B cell (primary cell): ENCODE measurements around the gene HOXA3. TPM values are rescaled to one million over a fixed set of nuclear protein-coding genes. Genes with fewer than 3 reads are reported as not detected.
A peak's percentile ranks its signal among the peaks of the same experiment; 100 is the strongest.

ENCODE experiments used
- ATAC-seq: fragments of 200-7000 bp; cut with Tn5 transposase; one replicate; pipeline ENCODE4 v1.10.0; 2021; ENCODE audit warnings: low read depth, mild to moderate bottlenecking, moderate number of reproducible peaks, moderate library complexity
- CTCF ChIA-PET: fragments of 350-600 bp; sonication (Branson Sonifier 250); formaldehyde crosslinking; loops from one replicate; lab custom pipeline; 2021; ENCODE audit warnings: antibody characterized with exemption, inconsistent platforms; lab: Charles Lee
- POLR2A ChIA-PET: fragments of 350-600 bp; sonication (Branson Sonifier 250); formaldehyde crosslinking; loops from one replicate; lab custom pipeline; 2021; ENCODE audit warnings: antibody characterized with exemption; lab: Charles Lee
- DNase-seq: peaks from one replicate; pipeline ENCODE4 v3.0.0; 2013
- H2AFZ ChIP-seq: 2 replicates; pipeline ENCODE4 v1.6.1; 2012; ENCODE audit warnings: mild to moderate bottlenecking, low read depth, low read length; ENCODE audit not compliant: insufficient read depth, poor library complexity, severe bottlenecking
- H3K27ac ChIP-seq, 2 donors: 1 replicate in 1 of 2; 2 replicates in 1 of 2; pipeline ENCODE4 v1.5.1; 2012 to 2013; ENCODE audit warnings: low read length in 2 of 2, mild to moderate bottlenecking in 2 of 2, moderate library complexity in 1 of 2
- H3K27me3 ChIP-seq, 4 experiments: fragments of 200-600 bp in 1 of 4; sonication (generic) in 1 of 4; replicated peaks in 1 of 4; 1 replicate in 2 of 4; 2 replicates in 2 of 4; pipeline versions ENCODE4 v1.6.1 to v1.7.0; 2013 to 2016; ENCODE audit warnings: low read length in 3 of 4, mild to moderate bottlenecking in 2 of 4, mixed read lengths in 1 of 4, moderate library complexity in 1 of 4; ENCODE audit not compliant: insufficient read depth in 4 of 4, control insufficient read depth in 3 of 4; ENCODE audit errors: control extremely low read depth in 1 of 4
- H3K36me3 ChIP-seq, 2 experiments: replicated peaks in 1 of 2; 1 replicate in 1 of 2; 2 replicates in 1 of 2; pipeline versions ENCODE4 v1.6.1 to v1.7.1; 2013; ENCODE audit warnings: low read length in 1 of 2; ENCODE audit not compliant: insufficient read depth in 2 of 2, control insufficient read depth in 1 of 2; ENCODE audit errors: control extremely low read depth in 1 of 2, extremely low read depth in 1 of 2
- H3K4me1 ChIP-seq, 2 donors: fragments of 200-600 bp in 1 of 2; sonication (generic) in 1 of 2; 1 replicate in 1 of 2; 2 replicates in 1 of 2; pipeline versions ENCODE4 v1.5.1 to v1.6.1; 2013 to 2017; ENCODE audit warnings: low read length in 2 of 2; ENCODE audit not compliant: control insufficient read depth in 2 of 2, insufficient read depth in 2 of 2
- H3K4me2 ChIP-seq: replicated peaks from 2 replicates; pipeline ENCODE3; 2012; ENCODE audit warnings: mild to moderate bottlenecking, low read depth, low read length; ENCODE audit not compliant: poor library complexity, severe bottlenecking
- H3K4me3 ChIP-seq, 5 experiments: fragments of 200-600 bp in 1 of 5; sonication (generic) in 1 of 5; 1 replicate in 3 of 5; 2 replicates in 2 of 5; pipeline versions ENCODE4 v1.5.1 to v1.7.0; 2011 to 2016; ENCODE audit warnings: low read length in 4 of 5, mild to moderate bottlenecking in 4 of 5, low read depth in 2 of 5, control low read depth in 1 of 5, moderate library complexity in 1 of 5; ENCODE audit not compliant: insufficient read depth in 1 of 5; ENCODE audit errors: control extremely low read depth in 1 of 5, extremely low read depth in 1 of 5
- H3K79me2 ChIP-seq: fragments of 200-600 bp; sonication (generic); one replicate; pipeline ENCODE4 v1.6.0; 2016; ENCODE audit warnings: low read length; ENCODE audit not compliant: control insufficient read depth, insufficient read depth
- H3K9ac ChIP-seq: fragments of 200-600 bp; sonication (generic); 2 replicates; pipeline ENCODE4 v1.6.1; 2017; ENCODE audit warnings: mild to moderate bottlenecking, low read length, moderate library complexity
- H3K9me3 ChIP-seq, 3 donors: one replicate each; pipeline versions ENCODE4 v1.6.1 to v1.7.1; 2013; ENCODE audit warnings: low read length in 2 of 3; ENCODE audit not compliant: control insufficient read depth in 2 of 3, insufficient read depth in 1 of 3; ENCODE audit errors: control extremely low read depth in 1 of 3
- H4K20me1 ChIP-seq: 2 replicates; pipeline ENCODE4 v1.6.0; 2012; ENCODE audit warnings: mild to moderate bottlenecking, low read length; ENCODE audit not compliant: insufficient read depth, control insufficient read depth, poor library complexity, severe bottlenecking
- H3K27ac Mint-ChIP-seq: one replicate; pipeline ENCODE4 v1.8.0; 2021; ENCODE audit warnings: mixed read lengths
- H3K27me3 Mint-ChIP-seq: one replicate; pipeline ENCODE4 v1.8.0; 2021; ENCODE audit warnings: mixed read lengths
- H3K4me1 Mint-ChIP-seq: one replicate; pipeline ENCODE4 v1.8.0; 2021; ENCODE audit warnings: mixed read lengths
- H3K4me3 Mint-ChIP-seq: one replicate; pipeline ENCODE4 v1.8.0; 2021; ENCODE audit warnings: mixed read lengths
- H3K9me3 Mint-ChIP-seq: one replicate; pipeline ENCODE4 v1.8.0; 2022; ENCODE audit warnings: mixed read lengths; ENCODE audit not compliant: insufficient read depth
- CTCF ChIP-seq: fragments of 200-600 bp; IDR thresholded peaks from one replicate; pipeline ENCODE4 v1.8.0; 2022; ENCODE audit warnings: antibody characterized with exemption, mild to moderate bottlenecking
- EZH2 ChIP-seq: IDR thresholded peaks from 2 replicates; pipeline ENCODE4 v1.6.1; 2012; ENCODE audit warnings: borderline replicate concordance, low read depth, mild to moderate bottlenecking, moderate library complexity, low read length; ENCODE audit not compliant: insufficient read depth, poor library complexity, severe bottlenecking
- WGBS: methylation state at CpG from one replicate; pipeline ENCODE4 v1.1.5; 2013; ENCODE audit warnings: missing lambda C conversion rate; ENCODE audit not compliant: insufficient coverage; 5-methylcytosine and 5-hydroxymethylcytosine counted together
- intact Hi-C: fragments of 100-400 bp; cut with micrococcal nuclease; formaldehyde crosslinking; loops from one replicate; pipeline ENCODE4 v1.10.0; 2022
- polyA plus RNA-seq: library from polyadenylated mRNA; depleted of rRNA; stranded (reverse); fragments of >200 nt; gene quantifications from 2 replicates; pipeline ENCODE4 v1.2.3, GENCODE V29; 2012
- total RNA-seq, 2 donors: library from RNA; stranded (reverse); fragments of 120-200 nt in 1 of 2; gene quantifications; 1 replicate in 1 of 2; 2 replicates in 1 of 2; pipeline versions ENCODE4 v1.2.3 to v1.2.4, GENCODE V29; 2013 to 2022

The HOXA3 gene
- total and polyA plus RNA-seq, 2 donors (not counting 1 experiment from before 2014, with no cell fraction given) = 0.07 TPM; not detected in 1

- Histone ChIP-seq H3K79me2 (no peaks in the 10 kb centered on the region), H3K9me3 (peaks cover 0 to 36% (median 0%) of the 10 kb centered on the region in 3 donors), H4K20me1 (peaks cover 10% of the 10 kb centered on the region), H2AFZ (no peak within 1 kb of the TSS), H3K4me3 (peak within 1 kb of the TSS in 2 of 5 experiments; percentile 6 to 44), H3K27me3 (peaks cover 0 to 71% (median 60%) of the 10 kb centered on the region in 4 experiments), H3K4me2 (peak within 1 kb of the TSS; percentile 63), H3K9ac (peak within 1 kb of the TSS; percentile 8), H3K4me1 (peaks cover 26 to 34% of the 10 kb centered on the region in 2 donors), H3K36me3 (no peaks in the 10 kb centered on the region), H3K27ac (no peak within 1 kb of the TSS)
- 20% methylated on average over 17 of the region's 29 CpGs for WGBS
- ATAC-seq (no peak), DNase-seq (peak; percentile 30)
- intact Hi-C loops = no loop called here
- Mint-ChIP-seq H3K4me1 (peaks cover 28% of the 10 kb centered on the region), H3K9me3 (no peaks in the 10 kb centered on the region), H3K4me3 (peak within 1 kb of the TSS; percentile 82), H3K27me3 (peaks cover 73% of the 10 kb centered on the region), H3K27ac (no peak within 1 kb of the TSS)
- ChIA-PET CTCF (no interaction called here), POLR2A (no interaction called here)
- TF ChIP-seq CTCF (no peak), EZH2 (no peak)
These were observed 49.6 kb downstream of the HOXA3 start, which contains the start of gene HOXA2 for GRCh38 chr7:27102581-27103442. HOXA2 (minus strand) TSS chr7:27102683; CDS start chr7:27102500, 183 bp downstream.
